HG02763 (cell line): ENCODE data around the gene STOML1.

ENCODE experiments used
- ATAC-seq: cut with Tn5 transposase; IDR thresholded peaks from one replicate; pipeline ENCODE4 v1.9.1; 2021; ENCODE audit warnings: mild to moderate bottlenecking, moderate library complexity; ENCODE audit not compliant: unreplicated experiment

The STOML1 gene, protein sequence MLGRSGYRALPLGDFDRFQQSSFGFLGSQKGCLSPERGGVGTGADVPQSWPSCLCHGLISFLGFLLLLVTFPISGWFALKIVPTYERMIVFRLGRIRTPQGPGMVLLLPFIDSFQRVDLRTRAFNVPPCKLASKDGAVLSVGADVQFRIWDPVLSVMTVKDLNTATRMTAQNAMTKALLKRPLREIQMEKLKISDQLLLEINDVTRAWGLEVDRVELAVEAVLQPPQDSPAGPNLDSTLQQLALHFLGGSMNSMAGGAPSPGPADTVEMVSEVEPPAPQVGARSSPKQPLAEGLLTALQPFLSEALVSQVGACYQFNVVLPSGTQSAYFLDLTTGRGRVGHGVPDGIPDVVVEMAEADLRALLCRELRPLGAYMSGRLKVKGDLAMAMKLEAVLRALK

GRCh38 chr15:73991726-73992593 is at the start of gene STOML1:
STOML1 (minus strand) TSS chr15:73992295; CDS start chr15:73992223, 72 bp downstream.
- peak; percentile 64 for ATAC-seq

- ATAC-seq = no peak
Observed at GRCh38 chr15:74041311-74041756, 49.2 kb upstream of the STOML1 start.

GRCh38 chr15:74040109-74040850 is 48.2 kb upstream of the STOML1 start:
- ATAC-seq = no peak

DNA sequence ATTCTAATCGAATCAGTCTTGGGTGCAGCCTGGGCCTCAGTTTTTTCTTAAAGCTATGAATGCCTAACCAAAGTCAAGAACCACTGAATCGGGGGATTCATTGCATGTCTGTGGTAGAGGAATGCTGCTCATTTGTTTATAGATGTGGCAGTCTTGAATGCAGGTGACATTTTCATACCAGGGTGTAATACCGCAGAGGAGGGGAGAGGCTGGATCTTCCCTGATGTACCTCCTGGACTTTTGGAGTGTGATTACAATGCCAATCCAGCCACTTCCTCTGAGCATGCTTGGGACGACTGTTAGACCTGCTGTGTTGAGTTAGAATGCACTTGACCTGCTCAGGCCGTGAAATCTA is 47.5 kb upstream of the STOML1 start:
- ATAC-seq = no peak

DNA sequence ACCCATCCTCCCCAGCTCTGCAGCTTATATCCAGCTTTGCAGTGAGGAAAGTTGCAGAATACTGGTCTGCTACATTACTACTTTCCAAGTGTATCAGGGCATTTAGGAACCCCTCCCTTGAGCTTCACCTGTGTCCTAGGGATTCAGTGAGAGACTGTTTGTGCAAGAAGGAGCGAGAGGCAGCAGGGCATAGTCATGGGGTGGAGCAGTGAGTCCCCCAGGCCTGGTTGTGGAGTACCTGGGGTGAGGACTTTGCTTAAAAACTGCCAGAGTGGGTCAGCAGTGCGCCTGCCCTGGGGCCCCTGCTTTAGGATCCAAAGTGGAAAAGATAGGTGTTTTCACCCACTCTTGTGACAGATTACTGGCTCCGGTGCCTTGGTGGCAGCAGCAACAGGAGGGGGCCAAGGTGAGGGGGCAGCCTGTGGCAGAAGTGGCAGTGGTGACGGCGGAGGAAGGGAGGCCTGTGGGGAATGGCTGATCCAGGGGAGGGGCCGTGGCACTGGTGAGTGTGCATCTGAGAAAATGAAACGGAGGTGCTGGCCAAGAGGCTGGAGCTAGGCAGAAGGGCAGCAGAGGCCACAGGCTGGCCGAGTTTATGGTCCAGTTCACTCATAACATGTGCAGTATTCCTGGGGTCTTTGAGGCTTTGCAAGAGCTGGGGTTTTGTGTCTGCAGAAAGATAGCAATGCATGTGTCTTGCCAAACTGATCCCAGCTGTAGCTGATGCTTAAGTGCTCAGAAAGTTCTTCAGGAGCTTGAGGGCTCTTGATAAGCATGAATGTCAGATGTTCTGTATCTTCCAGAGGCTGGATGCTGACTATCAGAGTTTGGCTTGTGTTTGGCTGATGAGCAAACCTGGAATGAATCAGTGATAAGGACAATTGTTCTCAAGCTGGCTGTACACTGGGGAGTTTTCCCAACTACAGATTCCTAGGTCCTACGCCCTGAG is 46.9 kb upstream of the STOML1 start:
- no peak for ATAC-seq

DNA sequence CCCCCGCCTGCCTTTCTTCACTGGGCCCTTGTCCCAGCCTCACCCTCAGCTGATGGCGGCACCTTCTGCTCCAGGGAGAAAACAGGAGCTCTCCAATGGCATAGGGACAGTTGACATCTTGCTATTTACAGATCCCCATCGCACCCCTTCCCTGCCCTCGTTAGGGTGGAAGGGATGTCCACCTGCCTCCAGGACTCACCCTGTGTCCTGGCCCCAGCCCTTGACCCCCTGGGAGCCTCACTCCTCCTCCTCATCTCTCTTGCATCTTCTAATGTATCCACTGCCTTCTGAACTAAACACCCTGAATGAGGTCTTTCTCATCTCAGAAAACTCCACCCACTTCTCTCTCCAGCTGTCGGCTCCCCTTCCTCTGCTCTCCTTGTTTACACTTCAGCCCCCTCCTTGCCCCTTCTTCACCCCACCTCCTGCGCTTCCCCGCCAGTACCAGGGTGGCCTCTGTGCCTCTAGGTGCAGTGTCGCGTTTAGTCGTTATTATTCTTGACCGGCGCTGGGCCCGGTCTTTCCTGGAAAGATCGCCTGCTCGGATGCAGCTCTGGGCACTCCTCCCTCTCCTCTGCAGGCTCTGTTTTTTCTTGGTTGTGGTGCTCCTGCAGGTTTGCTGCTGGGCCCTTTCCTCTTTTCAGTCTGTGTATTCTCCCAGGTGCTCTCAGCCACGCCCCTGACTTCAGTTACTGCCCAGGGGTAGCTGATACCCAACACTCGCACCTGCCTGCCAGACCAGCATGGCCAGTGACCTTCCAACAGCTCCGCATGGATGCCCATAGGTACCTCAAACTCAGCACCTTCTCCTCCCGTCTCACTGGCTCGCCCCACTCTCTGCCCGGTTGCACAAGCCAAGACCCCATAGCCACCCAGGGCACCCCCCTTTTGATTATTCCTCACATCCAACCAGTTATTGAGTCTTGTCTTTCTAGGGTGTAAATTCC is 45.3 kb upstream of the STOML1 start:
- ATAC-seq = no peak

GRCh38 chr15:74036271-74037170 is 44.4 kb upstream of the STOML1 start:
- no peak for ATAC-seq

- ATAC-seq = no peak
Observed at GRCh38 chr15:74035121-74036017, 43.3 kb upstream of the STOML1 start.

DNA sequence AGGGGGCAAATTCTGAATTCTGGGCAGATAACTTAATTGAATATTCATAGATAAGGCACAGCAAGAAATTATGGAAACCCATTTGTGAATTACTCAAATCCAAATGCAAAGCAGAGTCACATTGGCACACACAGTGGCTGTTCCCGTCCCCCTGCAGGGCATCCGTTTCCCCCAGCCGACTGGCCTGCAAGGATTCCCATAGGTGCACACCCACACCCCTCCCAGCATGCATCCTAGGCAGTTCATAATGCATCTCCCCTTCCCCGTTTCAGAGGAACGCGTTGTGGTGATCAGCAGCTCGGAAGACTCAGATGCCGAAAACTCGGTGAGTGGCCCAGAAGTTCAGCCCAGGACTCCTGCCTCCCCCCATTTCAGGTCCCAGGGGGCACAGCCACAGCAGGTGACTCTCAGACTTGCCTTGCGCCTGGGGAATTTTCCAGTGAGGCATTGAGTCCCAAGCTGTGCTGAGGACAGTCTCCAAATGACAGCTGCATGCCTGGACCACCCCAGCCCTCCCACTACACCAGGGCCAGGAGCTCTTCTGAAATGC is 42.2 kb upstream of the STOML1 start:
- ATAC-seq = no peak

DNA sequence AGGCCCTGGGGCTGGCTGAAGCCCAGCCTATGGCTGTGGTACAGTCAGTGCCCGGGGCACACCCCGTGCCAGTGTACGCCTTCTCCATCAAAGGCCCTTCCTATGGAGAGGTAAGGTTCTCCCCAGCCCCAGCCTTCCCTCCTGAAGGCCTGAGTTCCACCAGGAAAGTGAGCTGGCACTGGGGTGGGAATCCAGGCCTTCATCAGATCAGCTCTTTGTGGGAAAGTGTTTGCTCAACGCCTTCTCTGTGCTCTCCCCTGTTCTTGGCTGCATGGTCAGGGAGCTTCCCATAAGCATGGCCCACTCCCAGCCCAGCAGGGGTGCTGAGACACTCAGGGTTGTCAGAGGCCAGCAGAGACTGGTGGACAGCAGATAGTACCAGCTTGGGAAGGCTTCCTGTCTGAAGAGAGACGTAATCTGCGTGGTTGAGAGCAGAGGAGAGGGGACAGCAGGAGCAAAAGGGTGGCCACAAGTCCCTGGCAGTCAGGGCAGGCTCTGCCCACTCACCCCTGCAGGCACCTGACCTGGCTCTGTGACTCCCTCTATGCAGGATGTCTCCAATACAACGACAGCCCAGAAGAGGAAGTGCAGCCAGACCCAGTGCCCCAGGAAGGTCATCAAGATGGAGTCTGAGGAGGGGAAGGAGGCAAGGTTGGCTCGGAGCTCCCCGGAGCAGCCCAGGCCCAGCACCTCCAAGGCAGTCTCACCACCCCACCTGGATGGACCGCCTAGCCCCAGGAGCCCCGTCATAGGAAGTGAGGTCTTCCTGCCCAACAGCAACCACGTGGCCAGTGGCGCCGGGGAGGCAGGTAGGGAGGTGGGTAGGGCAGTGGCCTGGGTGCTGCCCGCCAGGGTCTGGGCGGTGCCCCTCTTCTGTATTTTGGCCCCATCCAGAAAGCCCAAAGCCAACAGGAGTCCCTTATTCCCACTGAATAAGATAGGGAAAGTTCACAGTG is 40.8 kb upstream of the STOML1 start:
- ATAC-seq = no peak

- ATAC-seq = no peak
Observed at GRCh38 chr15:74032046-74032445, 40.0 kb upstream of the STOML1 start.

DNA sequence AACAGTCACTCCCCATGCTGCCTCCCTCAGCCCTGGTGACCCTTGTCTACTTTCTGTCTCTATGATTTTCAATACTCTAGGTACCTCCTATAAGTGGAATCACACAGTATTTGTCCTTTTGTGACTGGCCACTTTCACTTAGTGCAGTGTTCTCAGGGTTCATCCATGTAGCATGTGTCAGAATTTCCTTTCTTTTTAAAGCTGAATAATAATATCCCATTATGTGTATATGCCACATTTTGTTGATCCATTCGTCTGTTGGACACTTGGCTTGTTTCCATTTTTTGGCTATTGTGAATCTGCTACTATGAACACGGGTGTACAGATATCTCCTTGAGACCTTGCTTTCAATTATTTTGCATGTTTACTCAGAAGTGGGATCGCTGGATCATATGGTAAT is 36.6 kb upstream of the STOML1 start:
- ATAC-seq = no peak

- no peak for ATAC-seq
Observed at GRCh38 chr15:74027688-74028087, 35.6 kb upstream of the STOML1 start.

- no peak for ATAC-seq
Observed at GRCh38 chr15:74025436-74025835, 33.3 kb upstream of the STOML1 start.

GRCh38 chr15:74024687-74025086 is 32.6 kb upstream of the STOML1 start:
- no peak for ATAC-seq
